Jurkat, Clone E6-1 (cell line): ENCODE results near the gene GPRIN3.
"Not testable (repeated sequence)": the region's sequence is repeated elsewhere in the genome, so short reads cannot be mapped to it uniquely, and the experiment has no call there.

Source experiments
- DNase-seq: peaks from one replicate; pipeline ENCODE4 v3.0.0-alpha.2; 2011; ENCODE audit warnings: low read depth, low spot score
- H3K4me3 ChIP-seq: 2 replicates; pipeline ENCODE4 v1.5.1; 2011; ENCODE audit warnings: mild to moderate bottlenecking, low read length, control low read depth, moderate library complexity

The GPRIN3 gene

DNA sequence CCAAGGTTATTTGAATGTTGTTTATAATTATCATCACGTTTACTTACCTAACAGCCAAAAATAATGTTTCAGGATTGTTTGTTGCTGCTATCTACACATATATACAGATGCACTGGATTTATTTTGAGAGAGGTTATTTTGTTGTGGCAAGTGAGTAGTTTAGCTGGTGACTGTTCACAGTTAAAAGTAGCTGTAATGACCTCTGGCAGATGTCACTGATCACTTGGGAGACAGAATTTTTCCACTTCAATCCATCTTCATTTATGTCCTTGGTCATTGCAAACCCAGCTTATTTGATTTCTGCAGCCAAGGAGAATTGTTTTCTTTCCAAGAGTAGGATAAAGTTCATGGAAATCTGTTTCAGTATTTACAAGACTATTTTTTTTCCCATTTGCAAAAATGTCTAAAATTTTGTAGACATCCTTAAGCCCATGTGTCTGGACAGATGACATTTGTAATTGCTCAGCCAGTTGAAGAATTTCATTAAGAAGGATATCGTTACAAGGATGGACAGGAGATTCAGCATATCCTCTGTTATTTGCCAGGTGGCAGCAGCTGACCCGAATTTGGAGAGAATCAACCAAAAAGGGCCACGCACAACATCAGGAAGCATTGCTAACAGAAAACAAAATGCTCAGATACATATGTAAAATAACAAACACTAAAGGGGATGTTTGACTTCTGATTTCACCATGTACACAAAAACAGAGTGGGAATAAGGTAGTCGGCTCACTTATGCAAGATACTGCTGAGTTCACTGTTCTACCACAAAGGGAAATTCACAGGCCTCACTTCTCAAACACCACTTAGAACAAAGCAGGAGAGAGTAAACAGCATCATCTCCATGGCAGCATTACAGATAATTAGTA is 64.5 kb downstream of the GPRIN3 start:
- DNase-seq: no peak
- H3K4me3 ChIP-seq: no peak overlapping the region

DNA sequence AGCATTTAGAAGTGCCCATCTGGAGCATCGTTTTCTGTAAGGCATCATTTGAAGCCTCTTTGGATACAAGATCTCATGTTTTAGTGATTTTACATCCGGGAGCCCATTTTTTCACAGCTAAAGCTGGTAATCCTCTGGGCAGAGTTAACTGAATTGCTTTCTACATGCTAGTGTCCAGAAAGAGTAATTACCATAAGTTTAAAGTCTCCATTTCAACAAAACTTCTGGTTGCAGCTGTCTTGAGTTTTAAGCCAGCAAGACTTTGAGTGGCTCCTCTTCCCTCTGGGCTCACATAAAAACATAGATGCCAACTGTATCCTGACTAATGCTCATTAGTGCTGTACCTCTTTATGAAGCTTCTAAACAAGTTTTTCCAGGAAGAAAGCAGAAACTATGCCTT is 65.4 kb downstream of the GPRIN3 start:
- H3K4me3 ChIP-seq: no peak overlapping the region
- DNase-seq: no peak

DNA sequence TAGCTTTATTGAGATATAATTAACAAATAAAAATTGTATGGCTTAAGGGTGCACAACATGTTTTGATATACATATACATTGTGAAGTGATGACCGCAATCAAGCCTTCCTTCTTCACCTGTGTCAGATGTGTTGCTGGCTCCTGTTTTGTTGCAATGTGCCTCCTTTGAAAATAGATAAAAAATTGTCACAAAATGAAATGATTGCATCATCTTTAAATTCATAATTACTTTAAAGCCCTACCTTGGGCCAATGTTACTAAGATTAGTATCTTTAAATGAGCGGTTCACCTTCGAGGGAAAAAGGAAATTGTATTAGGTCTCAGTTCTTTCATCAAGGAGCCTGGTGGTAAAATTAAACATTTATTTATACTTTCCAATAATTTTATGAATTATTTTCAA is 77.3 kb downstream of the GPRIN3 start:
- no peak overlapping the region for H3K4me3 ChIP-seq
- no peak for DNase-seq

DNA sequence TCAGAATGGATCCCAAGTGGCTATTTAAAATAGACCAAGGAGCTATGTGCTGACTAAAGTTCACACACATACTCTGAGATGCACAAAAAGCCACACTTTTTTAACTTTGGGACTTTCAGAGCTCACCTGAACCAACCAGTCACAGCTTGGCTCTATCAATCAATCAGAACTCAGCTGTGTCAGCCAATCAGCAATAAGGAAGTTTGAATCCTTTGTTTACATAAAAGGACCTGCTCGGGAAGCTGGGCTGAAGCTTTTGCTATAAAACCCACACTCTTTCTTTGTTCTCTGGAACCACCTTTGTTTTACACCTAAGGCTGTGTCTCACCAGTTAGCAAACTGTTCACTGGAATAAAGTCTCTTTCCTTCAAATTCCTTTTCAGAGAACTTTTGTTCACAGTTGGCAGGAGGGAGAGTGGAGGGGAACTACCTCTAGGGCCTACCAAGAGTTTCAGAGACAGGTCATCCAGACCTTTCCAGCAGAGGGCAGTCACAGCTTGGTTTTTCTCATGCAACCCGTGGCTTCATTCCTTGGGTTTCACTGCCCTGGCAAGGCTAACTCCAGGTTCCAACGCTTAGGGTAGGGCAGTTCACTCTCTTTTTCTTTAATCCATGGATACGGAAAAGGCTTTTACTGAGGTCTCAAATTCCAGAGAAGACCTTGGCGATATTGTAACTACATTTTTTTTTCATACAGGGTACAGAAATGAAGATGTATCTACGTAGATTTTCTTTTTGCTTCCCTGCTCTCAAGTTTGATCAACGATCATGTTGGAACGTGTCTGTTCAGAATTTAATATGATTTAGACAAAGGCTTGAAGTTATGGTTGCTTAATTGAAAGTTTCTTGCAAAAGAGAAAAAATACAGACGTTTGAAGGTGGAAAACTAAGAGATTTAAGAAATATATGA is 80.7 kb downstream of the GPRIN3 start:
- no peak overlapping the region for H3K4me3 ChIP-seq
- DNase-seq: peak; percentile 46

DNA sequence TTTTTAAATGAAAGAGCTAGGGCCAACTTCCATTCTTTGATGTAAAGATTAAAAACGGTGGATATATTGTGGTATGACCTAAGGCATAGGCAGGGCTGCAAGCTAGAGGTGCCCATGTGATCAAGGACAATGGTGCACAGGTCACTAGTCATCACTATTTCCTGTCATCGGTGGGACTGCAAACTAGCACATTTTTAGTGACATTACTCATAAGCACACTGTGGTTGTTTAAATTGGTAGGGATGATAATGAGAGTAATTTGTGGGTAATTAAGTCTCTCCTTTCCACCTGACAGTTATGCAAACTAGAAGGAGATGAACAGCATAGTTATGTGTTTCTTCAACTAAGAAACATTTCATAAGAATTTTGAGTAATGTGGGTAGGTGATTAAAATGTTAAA is 85.4 kb downstream of the GPRIN3 start:
- no peak overlapping the region for H3K4me3 ChIP-seq

DNA sequence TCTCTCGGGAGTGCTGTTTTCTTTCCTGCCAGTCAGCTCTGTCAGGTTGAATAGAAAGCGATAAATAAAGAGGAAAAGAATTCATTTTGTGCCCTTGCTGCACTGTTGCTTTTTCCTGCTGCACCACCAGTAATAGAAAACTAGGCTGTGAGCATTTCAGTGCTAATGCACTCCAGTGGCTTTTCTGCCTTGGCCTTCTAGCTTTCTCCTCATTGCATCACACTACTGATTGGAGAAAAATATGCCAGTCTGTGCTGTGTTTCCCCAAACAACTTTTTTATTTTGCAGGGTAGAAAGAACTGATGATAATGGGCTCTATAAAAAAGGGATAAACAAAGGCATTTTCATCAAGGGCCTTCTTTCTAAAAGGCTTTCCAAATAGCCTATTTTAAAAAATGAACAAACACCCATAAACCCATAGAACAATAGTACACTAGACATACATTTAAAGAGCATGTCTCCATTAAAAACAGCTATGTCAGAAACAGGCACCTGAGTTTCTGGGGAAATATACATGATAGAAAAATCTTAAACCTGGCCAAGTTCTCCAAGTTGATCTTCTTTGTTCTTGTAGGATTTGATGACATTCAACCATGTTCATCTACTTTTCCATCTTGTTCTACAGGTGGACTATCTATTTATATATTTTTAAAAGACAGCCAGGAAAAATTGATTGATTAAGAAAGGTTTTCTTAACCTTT is 86.3 kb downstream of the GPRIN3 start:
- no peak for DNase-seq
- H3K4me3 ChIP-seq: no peak overlapping the region

More for the DNA sequence above, 85.4 kb downstream of the GPRIN3 start:
- no peak for DNase-seq

DNA sequence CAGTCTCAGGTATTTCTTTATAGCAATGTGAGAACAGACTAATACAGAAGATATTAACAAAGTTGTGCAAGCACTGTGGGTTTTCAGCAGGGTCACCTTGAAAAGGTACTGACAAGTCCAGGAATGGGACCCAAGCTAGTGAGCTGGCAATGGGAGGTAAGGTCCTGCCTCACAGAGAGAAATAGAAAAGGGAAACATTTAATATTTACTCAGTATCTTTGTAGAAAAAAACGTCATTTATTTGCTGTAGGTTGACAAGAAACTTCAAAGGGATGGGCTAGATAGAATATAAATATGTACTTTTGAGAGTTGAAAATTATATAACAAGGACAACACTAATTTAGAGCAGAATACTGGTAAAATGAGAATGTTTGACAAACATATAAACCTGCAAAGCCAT is 89.0 kb downstream of the GPRIN3 start:
- DNase-seq: no peak
- no peak overlapping the region for H3K4me3 ChIP-seq

DNA sequence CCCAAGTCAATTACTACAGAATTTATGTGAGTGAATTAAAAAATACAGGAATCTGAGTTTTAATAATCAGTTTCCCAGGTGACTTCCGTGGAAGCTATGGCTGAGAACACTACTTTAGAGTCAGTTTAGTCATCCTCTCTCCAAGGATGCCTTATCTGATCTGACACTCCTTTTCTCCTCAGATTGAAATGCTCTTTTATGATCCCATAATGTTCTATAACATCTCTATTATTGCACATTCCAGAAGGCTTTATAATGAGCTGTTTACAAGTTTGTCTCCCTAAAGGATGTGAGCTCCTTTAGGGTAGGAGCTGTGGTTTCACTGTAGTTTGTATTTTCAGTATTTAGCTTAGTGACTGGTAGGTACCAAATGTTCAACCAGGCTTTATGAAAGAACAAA is 90.0 kb downstream of the GPRIN3 start:
- H3K4me3 ChIP-seq: no peak overlapping the region
- DNase-seq: no peak

DNA sequence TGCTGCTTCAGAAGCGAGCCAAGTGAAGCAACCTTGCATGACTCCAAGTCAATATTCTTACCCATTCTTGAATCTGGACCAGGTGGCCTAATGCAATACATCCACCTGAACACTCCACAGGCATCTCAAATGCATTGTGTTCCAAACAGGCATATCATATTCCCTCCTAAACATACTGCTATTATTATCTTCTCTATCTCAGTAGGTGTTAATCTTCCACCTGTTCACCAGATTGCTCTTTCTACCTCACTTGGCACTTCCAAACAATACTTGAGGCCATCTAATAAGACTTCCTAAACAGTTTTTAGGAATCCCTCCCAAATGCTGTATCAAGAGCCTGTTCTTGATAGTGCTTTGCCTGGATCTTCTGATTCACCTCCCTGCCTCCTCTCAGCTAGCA is 90.7 kb downstream of the GPRIN3 start:
- no peak for DNase-seq
- no peak overlapping the region for H3K4me3 ChIP-seq

DNA sequence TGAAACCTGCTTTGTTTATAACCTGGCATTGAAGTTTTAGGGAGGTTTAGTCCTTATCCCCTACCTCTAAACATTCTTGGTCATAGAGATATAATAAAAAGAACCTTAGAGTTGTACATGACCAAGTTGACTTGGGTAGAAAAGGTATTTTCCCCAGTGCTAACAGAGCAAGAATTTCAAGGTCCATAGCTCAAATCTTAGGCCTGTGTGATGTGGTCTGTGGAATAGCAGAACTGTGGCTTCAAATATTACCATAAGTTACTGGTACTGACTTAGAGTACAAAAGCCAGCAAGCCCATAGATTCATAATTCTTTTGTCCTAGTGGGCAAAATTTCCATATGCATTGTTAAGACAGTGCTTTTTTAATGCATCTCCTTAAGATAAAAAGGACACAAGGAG is 91.2 kb downstream of the GPRIN3 start:
- DNase-seq: no peak
- no peak overlapping the region for H3K4me3 ChIP-seq

DNA sequence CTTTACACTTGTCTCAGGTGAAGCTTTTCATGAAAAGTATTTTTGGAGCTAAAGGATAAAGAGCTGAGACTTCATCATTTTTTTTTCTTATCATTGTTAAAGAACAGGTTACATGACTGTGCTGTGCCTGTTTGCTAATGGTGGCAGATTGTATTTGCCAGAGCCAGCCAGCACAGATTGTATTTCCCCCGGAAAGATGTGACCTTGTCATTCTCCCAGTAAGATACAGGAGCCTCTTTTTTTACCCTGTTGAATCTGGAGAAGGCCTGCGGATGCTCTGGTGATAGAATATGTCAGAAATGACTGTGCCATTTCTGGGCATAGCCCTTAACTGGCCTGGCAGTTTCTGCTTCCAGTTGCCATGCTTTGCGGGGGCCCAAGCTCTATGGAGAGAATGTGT is 91.9 kb downstream of the GPRIN3 start:
- H3K4me3 ChIP-seq: no peak overlapping the region
- no peak for DNase-seq

DNA sequence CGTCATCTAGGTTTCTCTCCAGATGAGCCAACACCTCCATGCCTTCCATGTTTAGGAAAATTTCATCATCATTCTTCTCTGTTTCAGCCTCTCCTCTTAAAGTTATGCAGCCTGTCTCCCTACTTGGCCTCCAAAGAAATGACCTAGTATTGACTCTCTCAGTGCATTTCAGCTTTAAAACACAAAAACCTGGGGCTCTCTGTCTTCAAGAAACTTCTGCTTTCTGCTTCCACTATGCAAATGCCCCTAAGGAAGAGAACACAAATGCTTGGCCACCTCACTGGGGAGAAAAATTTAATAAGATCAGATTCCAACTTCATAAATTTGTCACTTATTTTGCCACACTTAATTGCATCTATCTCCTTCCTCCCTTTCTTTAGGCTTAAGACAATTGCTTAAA is 93.3 kb downstream of the GPRIN3 start:
- DNase-seq: no peak
- H3K4me3 ChIP-seq: no peak overlapping the region

DNA sequence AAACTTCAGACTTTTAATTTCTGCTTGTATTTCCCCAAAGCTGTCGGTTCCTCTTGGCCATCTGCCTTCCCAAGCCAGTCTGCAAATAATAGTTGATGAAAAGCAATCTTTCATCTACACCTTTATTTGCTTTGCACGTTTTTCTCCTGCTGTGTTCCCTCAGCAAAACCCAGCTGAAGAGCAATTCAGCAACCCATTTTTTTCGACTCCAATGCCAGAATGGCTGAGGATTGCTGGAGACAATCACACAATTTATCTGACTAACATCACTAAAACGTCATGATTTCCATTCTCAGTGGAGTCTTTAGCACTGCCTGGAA is 94.3 kb downstream of the GPRIN3 start:
- no peak for DNase-seq
- no peak overlapping the region for H3K4me3 ChIP-seq

DNA sequence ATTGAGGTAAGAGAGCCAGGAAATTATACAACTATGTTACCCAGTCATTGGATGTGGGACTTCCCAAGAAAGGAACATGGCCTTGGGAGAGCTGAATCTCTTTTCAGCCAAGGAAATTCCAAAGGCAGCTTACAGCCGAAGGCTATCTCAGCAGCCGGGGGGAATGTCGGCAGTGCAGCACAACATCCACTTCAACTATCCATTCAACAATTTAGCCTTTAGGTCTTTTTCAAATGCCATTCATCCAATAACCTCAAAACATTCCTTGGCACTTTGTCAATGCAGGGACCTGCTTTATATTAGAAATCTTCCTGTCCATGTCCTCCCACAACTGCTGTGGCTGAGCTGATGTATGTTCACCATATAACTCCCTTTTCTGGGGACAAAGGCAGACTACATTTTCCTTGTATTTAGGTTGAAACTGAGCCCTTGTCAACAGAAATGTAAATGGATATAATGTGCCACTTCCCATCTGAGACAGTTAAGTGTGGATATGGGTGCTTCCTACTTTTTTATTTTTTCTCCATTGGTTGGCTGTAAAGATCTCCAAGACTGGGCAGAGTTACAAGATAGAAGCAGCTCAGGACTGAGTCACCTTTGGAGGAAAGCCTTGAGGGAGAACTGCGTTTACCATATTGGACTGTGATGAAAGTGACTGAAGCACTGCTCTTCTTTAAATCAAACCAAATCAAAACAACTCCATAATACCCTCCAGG is 94.8 kb downstream of the GPRIN3 start:
- no peak overlapping the region for H3K4me3 ChIP-seq
- DNase-seq: no peak

DNA sequence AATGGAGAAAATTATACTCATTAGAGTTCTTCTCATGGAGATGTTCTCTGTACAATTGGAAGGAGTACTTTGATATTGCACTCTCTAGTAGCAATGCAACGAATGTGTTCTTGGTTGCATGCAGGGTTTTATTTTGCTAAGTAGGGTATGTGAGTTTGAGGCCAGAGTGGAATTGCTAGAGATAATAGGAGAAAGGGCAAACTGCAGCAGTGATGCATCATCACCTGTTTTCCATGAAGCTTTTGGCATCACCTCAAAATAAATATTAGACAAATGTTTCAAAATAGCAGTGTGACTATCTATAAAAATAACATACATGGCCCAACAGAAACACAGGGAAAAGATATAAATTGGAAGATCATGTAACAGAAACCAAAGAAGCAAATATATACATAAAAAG is 103.0 kb downstream of the GPRIN3 start:
- DNase-seq: no peak
- H3K4me3 ChIP-seq: no peak overlapping the region

DNA sequence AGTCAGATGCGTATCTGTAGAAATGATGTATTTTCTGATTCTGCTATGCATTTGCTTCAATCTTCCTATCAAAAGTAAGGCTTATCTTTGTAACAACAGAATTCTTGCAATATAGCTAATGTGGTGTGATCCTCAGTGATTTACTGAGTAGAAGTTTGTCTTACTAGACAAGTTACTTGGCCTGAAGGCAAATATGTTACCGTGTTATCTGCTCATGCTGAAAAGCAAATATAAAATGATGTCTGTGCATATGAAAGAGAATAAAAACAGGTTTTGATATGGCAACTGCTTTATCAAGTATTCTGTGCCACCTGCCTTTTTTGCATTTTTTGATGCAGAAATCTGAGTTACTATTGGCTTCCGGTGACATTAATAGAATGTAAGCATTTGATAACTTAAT is 103.7 kb downstream of the GPRIN3 start:
- no peak overlapping the region for H3K4me3 ChIP-seq
- DNase-seq: no peak

DNA sequence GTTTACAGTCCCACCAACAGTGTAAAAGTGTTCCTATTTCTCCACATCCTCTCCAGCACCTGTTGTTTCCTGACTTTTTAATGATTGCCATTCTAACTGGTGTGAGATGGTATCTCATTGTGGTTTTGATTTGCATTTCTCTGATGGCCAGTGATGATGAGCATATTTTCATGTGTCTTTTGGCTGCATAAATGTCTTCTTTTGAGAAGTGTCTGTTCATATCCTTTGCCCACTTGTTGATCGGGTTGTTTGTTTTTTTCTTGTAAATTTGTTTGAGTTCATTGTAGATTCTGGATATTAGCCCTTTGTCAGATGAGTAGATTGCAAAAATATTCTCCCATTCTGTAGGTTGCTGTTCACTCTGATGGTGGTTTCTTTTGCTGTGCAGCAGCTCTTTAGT is 108.2 kb downstream of the GPRIN3 start:
- H3K4me3 ChIP-seq: not testable (repeated sequence)

DNA sequence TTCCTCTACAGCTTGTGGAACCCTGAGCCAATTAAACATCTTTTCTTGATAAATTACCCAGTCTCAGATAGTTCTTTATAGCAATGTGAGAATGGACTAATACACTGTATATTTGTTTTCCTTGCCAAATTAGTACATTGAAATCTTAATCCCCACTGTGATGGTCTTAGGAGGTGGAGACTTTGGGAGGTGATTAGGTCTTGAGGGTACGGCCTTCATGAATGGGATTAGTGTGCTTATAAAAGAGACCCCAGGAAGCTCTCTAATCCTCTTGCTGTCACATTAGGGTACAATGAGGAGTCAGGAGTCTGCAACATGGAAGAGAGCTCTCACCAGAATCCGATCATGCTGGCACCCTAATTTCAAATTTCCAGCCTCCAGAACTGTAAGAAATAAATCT is 109.7 kb downstream of the GPRIN3 start:
- DNase-seq: no peak
- no peak overlapping the region for H3K4me3 ChIP-seq

More for the DNA sequence above, 108.2 kb downstream of the GPRIN3 start:
- not testable (repeated sequence) for DNase-seq

DNA sequence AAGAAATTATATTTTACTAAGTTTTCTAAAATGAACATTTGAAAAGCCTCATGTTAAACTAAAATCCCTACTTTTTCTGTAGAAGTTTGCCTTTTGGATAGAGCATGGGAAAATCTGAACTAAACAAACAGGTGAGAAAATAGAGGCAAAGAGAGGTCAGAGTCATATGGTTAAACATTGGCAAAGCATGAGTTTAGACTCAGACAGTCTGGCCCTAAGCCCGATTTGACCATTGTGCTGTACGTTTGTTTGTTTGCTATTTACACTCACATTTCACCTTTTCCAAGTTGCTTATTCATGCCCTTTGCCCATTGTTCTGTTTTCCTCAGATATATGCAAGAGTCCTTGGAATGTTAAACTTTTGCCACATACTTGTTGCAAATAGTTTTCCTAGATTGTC is 110.9 kb downstream of the GPRIN3 start:
- no peak overlapping the region for H3K4me3 ChIP-seq
- DNase-seq: no peak
